Stimulated activated CD8-positive, alpha-beta memory T cell treated with anti-CD3 and anti-CD28 coated beads, Interleukin-7, amount 100 ng/mL, for 4 hours (primary cell): Measurements from ENCODE around the gene RAB26.

ENCODE experiments used
- DNase-seq, 2 donors: peaks; one replicate each; pipeline ENCODE4 v3.0.0-alpha.2; 2020; ENCODE audit warnings: low read depth in 2 of 2

RAB26 gene

DNA sequence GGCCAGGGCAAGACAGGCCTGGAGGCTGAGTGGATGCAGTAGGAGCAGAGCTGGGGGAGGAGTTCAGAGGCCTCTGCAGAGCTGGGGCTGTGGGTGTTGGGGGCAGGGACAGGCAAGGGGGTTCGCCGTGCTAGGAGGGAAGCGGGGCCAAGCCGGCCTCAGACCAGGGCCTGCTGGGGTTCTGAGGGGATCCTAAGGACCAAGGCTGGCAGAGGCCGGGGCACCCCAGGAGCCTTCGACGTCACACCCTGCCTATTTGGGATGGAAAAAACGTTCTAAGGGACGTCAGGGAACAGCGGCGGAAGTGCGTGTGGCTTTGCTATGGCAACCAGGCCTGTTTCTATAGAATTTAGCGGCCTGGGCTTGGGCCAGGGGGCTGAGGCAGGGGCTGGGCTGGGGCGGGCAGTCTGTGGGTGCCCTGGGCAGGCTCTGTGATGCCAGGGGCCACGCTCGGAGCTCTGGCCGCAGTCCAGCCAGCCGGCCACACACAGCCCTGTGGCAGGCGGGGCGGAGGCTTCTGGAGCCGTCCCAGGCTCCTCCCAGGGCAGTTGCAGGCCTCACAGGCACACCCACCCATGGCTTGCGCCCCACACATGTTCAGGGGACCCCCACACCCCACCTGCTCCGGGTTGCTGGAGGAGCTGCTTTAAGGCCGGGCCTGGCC lies 10.9 kb downstream of the RAB26 start:
- DNase-seq, result no peak

DNA sequence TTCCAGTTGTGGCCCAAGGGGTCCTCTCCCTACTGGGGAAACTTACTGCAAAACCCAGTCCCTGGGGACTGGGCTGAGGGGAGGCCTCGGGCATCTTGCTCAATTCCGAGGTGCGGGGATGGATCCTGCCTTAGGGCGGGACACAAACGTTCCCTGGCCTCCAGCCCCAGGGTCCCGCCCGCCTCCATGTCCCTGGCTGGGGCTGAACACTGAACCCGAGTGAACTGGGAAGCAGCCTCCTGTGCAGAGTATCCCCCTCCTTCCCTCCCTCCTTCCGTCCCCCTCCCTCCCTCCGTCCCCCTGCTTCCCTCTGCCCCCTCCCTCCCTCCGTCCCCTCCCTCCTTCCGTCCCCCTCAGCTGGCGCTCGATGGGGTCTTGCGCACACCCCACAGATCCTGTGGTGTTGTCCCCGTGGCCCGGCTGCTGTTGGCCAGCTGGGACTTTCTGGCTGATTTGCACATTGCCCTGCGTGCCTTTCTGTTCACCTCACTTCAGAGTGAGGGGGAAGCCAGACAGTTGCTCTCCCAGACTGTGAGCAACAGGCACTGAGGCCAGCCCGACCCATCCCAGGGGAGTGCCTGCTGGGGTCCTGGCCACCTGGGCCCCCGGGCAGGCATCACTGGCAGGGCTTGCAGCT lies 12.6 kb downstream of the RAB26 start:
- DNase-seq, result no peak

DNA sequence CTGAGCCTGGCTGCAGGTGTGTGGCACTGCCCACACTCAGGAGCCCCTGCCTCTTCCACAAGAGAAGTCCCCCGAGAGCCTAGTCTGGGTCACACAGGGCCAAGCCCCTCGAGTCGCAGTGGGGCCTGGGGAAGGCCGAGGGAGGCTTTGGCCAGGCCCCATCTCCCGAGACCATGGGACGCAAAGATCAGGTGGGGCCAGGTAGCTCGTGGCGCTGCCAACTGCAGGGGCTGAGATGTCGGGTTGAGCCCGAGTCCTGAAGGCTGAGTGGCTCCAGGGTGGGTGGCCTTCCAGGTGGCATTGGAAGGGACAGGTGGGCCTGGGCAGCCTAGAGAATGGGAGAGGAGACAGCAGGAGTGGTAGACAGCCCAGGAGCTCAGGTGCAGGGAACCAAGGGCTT lies 13.5 kb downstream of the RAB26 start:
- no peak for DNase-seq

DNA sequence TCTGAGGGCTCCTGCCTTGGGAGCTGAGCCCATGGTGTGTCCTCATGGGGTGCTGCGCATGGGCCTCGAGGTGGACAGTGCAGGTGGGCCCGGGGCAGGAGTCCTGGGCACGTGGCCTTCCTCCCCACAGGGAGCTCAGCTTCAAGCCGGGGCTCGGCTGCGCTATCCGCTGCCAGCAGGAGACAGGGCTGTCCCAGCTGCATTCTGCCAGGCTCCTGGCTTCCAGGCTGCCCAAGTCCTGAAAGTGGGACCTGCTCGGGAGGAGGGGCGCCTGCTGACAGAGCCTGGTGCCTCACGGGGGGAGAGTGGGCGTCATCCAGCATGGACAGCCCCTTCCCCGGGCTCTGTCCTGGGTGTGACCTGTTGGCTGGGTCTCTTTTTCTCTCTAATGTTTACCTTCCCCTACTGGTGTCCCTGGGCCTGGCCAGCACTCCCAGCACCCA lies 14.3 kb downstream of the RAB26 start:
- no peak for DNase-seq

DNA sequence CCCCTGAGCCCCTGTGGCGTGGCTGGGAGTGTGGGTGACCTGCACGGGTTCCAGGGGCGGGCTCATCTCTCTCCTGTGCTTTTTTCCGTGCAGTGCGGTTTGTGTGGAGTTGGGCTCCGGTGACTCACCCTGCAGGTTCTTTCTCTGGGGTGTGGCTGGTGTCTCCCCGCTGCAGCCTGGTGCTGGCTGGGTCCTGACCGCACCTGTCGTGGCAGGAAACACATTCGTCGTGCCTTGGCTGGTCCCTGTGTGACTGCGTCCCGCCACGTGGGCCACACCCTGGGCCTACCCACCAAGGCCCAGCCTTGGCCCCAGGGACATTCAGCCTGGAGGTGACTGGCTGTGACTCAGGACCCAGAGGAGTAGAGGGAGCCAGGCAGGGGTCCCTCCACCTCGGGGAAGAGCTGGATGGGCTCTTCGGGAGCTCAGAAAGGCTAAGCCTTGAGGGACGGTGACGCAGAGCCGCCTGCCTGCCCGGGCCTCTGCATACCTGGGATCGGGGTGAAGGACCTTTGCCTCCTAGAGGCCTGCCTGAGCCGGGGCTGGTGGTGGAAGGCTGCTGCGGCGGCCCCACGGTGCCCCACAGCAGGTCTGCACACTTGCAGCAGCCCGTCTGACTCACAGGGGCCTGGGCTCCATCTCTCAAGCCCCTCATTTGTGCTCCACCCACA lies 14.9 kb downstream of the RAB26 start:
- no peak for DNase-seq

DNA sequence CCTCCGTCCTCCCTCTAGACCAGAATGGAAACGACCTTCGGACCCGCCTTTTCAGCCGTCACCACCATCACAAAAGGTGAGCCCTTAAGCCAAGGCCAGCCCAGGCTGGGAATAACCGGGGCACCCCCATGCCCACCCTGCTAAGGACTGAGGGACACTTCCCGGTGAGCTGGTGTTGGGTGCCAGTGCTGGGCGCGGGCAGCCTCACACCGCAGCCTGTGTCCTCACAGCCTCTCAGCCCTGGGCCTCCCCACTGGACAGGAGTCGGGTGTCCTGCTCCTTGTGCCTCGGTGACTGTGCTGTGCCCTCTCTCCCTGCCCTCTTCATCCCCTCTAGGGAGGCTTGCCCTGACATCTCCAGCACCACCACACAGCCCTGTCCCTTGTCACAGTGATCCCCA lies 17.4 kb downstream of the RAB26 start:
- no peak for DNase-seq

DNA sequence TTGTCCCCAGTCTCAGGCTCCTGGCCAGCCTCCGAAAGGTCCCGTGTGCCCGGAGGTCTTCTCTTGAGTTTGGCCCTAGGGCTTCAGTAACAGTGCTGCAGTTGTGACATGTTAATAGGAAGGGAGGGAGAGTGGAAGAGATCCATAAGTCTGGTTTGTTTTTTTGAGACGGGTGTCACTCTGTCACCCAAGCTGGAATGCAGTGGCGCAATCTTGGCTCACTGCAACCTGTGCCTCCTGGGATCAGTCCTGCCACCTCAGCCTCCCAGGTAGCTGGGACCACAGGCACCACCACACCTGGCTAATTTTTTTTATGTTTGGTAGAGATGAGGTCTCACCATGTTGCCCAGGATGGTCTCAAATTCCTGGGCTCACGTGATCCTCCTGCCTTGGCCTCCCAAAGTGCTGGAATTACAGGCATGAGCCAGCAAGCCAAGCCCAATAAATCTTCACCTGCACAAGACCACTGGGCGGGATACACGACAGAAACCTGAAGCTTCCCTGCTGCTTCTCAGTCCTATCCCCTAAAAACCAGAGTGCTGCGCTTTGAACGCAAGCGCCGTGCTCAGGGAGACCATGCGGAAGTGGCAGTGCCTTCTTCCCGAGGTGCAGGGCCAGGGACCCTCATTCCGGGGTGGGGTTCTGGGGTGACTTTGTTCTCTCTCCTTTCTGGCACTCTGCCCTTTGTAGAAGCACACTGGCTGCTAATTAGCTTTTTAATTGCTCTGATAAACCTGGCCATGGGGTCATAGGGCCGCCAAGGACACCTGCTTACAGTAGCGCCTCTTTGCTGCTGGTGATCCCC lies 18.0 kb downstream of the RAB26 start:
- no peak for DNase-seq

DNA sequence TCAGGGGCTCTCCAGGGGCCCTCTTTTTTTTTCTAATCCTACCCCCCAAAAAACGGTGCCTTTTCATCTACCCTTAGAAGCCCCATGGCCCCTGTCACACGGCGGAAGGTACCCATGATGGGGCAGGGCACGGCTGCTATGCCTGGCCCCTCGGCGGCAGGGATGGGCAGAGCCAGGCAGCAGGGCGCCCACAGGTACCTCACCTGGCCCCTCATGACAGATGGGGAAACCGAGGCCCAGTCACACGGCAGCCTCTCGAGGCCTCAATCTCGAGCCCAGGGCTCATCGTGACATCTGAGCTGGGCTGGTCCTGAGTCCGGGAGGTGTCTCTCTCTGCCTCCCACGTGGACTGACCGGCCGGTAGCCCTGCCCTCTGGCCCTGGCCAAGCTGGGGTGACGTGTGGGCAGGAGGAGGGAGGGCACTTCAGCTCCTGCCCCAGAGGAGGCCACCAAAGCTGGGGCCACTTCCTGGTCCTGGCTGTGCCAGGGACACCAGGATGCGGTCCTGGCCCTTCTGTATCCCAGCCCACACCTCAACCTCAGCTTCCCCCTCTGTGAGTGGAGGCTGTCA lies 18.7 kb downstream of the RAB26 start:
- DNase-seq, result no peak

DNA sequence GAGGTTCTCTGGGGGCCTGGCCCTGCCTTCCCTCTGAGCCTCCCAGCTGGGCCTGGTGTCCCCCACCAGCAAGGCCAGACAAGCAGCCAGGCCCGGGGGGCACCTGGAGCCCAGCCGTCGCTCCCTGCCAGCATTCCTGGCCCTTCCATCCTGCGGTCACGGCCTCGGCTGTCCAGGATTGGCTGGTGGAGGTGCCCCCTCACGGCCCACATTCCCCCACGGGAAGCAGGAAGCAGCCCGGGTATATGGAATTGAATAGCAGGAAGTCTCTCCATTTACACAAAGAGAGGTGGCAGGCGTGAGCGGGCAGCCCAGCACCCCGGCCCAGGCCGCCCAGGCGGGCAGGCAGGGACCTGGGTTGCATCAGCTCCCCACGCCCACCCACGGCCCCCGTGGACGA lies 21.7 kb downstream of the RAB26 start:
- DNase-seq, result no peak

DNA sequence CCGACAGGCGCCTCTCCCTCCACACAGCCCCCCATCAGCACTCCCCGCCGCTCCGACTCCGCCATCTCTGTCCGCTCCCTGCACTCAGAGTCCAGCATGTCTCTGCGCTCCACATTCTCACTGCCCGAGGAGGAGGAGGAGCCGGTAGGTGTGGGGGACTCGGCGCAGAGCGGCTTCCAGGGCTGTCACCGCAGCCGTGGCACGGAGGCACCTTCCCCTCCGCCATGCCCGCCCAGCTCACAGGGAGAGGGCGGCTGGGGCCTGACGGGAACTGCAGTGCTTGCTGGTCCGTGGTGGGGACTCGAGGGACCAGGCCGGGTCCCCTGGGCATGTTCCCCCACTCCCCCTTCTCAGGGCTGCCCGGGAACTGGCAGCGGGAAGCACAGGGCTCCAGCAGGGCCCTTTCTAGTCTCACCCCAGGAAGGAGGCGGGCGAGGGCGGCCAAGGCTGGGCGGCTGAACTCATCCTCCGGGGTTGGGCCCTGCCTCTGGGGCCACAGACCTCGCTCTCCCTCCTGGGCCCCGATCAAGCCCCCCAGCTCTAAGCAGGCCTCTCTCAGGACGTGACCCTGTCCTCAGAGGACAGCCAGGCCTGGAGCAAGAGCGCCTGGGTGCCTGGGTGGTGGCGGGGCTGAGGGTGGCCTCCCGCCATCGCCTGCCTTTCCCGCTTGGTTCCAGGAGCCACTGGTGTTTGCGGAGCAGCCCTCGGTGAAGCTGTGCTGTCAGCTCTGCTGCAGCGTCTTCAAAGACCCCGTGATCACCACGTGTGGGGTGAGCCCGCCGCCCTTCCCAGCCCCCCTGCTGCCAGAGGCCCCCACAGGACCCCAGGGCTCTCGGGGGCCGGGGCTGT lies 22.4 kb downstream of the RAB26 start:
- DNase-seq, result no peak

DNA sequence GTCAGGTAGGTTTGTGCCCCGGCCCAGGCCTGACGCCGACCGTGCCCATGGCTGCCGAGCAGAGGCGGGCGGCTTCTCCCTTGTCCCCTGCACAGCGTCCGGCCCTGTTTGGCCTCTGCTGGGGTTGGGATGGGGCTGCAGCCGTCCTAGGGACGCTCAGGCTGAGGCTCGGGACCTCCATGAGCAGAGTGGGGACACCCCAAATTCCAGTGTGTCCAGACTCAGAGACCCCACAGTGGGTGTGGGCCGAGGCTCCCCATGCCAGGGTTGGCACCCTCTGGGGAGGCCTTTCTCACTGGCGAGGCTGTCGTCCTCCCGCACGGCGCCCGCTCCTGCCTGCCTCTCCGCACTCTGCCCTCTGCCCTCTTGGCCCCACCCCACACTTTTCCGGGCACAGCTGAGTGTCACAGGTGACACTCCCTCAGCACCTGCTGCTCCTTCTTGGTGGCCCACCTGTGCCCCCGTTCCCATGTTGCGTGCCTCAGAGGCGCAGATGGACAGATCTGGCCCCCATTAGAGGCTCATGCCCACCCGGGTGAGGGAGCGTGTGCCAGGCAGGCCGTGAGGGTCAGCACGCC lies 23.3 kb downstream of the RAB26 start:
- no peak for DNase-seq

DNA sequence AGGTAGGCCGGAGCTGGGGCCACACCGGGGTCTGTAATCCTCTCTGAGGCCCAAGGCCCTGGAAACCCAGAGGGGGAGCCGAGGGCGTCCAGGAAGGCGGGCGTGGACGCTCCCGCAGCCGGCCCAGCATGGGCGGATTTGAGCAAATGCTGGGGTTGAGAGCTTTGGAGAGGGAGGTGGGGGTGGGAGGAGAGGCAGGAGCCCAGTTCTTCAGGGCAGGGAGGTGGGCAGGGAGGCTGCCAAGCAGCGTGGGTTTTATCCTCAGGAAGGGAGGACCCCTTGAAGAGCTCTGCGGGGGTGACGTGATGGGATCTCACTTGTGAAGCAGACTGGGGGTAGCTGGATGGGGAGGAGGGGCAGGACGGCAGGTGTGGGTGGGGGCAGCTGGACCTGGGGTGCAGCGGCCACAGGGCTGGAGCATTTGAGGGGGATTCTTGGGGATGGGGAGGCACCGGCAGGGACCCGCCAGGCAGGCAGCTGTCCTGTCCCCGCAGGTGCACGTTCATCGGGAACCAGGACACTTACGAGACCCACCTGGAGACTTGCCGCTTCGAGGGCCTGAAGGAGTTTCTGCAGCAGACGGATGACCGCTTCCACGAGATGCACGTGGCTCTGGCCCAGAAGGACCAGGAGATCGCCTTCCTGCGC lies 24.4 kb downstream of the RAB26 start:
- no peak for DNase-seq

DNA sequence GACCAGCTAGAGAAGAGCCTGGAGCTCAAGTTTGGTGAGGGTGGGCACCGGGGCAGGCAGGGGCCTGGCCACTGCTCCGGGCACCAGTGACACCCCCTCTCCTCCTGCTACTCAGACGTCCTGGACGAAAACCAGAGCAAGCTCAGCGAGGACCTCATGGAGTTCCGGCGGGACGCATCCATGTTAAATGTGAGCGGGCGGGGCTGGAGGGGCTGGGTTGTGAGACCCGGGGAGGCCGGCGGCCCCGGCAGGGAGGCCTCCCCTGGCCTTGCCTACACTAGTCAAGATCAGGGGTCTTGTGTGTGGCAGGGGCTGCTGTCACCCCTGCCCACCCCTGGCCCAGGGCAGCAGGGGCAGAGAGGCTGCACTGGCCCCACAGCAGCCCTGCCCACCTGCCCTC lies 24.9 kb downstream of the RAB26 start:
- DNase-seq, result no peak

DNA sequence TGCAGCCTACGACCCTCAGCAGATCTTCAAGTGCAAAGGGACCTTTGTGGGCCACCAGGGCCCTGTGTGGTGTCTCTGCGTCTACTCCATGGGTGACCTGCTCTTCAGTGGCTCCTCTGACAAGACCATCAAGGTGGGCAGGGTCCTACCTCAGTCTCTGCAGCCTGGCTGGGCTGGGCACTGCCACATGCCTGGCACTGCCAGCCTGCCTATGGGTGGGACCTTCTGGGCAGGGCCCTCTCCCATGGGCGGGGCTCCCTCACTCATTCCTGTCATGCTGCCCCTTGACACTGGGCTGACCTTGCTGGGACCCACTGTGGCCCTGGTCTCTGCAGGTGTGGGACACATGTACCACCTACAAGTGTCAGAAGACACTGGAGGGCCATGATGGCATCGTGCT lies 25.5 kb downstream of the RAB26 start:
- DNase-seq, result no peak

DNA sequence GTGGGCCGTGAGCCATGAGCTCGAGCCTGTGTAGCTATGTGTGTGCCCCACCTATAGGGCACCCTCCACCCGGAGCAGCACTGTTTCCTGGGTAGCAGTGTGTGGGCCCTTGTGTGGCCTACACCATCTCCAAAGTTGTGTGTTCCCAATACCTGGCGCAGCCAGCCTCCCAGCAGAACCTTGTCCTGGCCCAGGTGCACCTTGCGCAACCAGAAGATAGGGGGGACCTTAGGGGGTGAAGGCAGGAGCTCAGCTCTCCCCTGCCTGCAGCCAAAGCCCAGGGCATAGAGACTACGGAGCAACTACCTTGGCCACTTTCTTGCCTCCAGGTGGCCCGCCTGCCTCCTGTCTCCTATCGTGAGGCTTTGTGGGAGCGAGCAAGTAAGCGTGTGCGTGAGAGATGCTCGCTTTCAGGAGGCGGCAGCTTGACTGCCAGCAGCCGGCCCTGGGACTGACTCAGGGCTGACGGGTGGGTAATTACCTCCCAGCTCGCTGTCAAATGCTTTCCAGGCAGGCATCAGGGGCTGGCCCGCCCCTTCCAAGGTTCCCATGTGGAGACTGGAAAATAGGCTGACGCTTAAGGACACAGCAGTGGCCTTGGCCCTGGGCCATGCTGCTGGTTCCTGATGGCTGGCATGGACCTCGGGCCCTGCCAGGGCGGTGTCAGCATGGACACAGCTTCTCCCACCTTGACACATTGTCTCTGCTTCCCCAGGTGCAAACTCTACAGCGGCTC lies 26.1 kb downstream of the RAB26 start:
- DNase-seq, result no peak

DNA sequence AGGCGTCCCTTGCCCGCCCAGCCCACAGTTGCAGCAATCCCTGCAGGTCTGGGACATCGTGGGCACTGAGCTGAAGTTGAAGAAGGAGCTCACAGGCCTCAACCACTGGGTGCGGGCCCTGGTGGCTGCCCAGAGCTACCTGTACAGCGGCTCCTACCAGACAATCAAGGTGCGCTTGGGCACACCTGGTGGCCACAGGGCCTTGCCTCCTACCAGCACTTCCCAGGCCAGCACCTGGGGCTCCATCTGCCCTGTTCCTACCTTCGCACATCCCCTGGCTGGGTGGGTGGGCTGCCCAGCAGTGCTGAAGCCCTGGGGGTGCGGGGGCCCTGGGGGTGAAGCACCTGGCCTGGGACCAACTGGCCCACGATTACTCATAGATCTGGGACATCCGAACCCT lies 27.0 kb downstream of the RAB26 start:
- no peak for DNase-seq

DNA sequence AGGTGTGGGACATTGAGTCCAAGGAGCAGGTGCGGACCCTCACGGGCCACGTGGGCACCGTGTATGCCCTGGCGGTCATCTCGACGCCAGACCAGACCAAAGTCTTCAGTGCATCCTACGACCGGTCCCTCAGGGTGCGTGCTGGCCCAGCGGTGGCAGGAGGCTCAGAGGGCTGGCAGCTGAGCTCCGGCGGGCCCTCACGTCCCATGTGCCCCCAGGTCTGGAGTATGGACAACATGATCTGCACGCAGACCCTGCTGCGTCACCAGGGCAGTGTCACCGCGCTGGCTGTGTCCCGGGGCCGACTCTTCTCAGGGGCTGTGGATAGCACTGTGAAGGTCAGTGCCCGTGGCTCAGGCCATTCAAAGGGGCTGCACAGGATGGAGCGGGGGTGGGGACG lies 27.6 kb downstream of the RAB26 start:
- DNase-seq, result no peak

DNA sequence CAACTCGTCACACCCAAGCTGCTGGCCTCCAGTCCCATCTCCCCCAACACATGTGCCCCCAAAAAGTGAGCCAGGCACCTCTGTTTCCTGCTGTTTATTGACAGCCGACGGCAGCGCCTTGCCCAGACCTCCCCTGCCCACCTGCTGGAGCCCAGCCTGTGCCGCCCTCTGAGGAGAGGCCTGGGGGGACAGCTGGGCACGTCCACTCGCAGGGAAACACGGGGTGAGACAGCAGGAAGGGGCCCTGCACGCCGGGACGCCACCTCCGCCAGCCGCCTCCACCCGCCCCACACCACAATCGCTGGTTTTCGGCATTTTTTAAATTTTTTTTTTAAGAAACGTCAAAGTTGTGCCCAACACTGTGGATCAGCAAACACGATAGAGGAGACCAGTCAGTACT lies 28.7 kb downstream of the RAB26 start:
- DNase-seq, result no peak

DNA sequence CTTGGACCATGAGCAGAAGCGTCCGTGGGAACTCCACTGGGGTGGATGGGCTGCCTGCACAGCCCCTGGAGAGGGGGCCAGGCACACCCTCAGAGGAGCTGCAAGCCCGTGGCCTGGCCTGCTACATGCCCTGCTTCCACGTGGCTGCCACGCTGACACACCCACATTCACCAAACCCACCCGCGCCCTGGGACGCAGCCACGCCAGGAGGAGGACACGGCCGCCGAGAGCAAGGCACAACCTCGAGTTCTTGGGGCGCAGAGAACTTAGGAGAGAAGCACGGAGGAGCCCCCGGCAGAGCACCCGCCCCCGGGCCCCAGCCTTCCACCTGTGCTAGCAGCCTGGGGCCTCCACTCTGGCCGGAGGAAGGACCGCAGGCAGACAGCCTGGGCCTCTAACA lies 29.1 kb downstream of the RAB26 start:
- DNase-seq, result no peak
